Esophagus mucosa (tissue), 1 donor: Measurements from ENCODE around the gene RBP3. TPM values are rescaled to one million over a fixed set of nuclear protein-coding genes. Genes with fewer than 3 reads are reported as not detected.

Experiments used
- ATAC-seq: fragments of 200-7000 bp; cut with Tn5 transposase; one replicate; pipeline ENCODE4 v1.9.1; 2020
- total RNA-seq: library from RNA; stranded (reverse); gene quantifications from one replicate; pipeline ENCODE4 v1.2.4, GENCODE V29; 2023
- donor health status: DM: yes; HTN: yes; CAD: no.

RBP3 gene
- total RNA-seq, 1 donor from 2014 or later = not detected

DNA sequence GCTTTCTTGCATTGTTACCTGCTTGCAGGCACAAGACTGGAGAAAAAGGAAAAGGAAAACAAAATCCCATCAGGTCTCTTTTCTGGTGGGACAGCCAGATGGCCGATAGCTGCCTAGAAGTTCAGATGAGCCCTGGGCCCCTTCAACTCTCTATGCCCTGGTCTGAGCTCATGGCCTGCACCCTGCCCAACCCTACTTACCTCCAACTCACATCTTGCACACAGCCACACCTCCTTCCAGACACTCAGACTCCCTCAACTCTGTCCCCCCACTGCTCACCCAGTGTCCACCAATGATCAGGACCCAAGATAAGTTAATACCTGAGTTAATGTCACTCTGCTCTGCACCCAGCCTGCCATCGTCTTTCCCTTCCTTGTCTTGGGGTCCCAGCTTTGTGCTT, 10.9 kb downstream of the RBP3 start:
- no peak for ATAC-seq

DNA sequence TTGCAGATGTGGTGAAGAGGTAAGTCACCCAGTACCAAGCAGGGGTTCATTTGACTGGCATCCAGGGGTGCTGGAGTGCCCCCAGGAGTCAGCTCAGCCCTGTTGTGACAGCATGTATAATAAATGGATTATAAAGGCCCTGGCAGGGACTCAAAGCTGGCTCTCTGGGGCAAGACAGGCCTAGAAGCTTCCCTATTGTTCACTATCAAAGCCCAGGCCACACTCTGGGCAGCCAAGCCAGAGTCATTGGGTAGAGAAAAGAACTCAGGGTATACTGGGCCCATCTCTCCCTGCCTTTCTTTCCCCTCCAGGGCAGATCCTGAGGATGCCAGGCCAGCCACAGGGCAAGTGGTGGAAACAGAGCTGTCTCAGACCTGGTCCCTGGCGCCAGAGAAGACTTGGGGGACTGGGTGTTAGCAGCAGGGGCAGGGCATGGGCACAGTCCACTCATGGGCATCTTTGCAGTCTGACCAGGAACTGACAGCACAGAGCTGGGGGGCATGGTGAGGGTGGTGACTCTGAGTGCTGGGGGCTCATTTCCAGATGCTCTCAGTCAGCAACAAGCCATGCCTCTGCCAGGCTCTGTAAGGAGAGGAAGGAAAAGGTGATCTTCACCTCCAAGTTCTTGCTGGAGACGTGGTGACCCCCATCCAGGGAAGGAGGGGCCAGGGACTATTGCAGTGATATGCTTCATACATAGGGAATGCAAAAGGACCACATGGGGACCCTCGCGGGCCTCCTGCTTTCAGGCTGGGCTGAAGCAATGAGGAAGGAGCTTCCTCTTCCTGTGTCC, 11.7 kb downstream of the RBP3 start:
- no peak for ATAC-seq

- peak; percentile 65 for ATAC-seq
These were observed 12.4 kb downstream of the RBP3 start for GRCh38 chr10:47360419-47361040.

- ATAC-seq = peak; percentile 34
These were observed 13.1 kb downstream of the RBP3 start for GRCh38 chr10:47361293-47361692.

DNA sequence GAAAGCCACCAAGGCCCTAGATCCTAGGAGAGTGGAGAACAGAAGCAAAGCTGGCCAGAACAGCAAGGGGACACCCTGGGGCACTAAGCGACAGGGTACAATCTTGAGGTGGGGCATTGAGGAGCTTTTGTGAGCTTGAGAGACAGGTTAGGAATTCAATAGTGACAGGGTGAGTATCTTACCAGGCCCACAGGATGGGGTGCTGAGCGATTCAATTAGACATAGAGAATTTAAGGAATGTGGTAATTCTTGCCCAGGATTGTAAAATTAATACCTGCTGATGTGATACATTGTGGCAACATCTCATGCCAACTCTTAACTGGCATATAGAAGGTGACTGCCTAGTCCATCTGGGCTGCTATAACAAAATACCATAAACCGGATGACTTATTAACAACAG, 14.0 kb downstream of the RBP3 start:
- no peak for ATAC-seq

- no peak for ATAC-seq
These were observed 15.6 kb downstream of the RBP3 start for GRCh38 chr10:47363781-47364180.

DNA sequence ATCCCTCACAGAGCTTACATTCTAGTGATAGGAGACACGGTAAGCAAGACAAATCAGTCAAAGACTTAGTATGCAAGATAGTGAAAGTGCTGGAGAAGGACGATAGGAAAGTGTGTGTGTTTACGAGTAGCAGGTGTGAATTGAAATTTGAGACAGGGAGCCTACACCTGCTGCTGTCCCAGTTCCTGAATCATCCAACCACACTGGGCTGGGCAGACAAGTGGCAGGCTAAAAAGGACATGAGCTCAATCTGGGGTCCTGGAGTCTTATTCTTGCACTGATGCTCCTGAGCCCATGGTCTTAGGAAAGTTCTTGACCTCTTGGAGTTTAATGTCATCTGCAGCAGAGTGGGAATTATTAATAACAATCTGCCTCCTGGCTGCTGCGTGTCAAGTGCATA, 16.2 kb downstream of the RBP3 start:
- no peak for ATAC-seq

DNA sequence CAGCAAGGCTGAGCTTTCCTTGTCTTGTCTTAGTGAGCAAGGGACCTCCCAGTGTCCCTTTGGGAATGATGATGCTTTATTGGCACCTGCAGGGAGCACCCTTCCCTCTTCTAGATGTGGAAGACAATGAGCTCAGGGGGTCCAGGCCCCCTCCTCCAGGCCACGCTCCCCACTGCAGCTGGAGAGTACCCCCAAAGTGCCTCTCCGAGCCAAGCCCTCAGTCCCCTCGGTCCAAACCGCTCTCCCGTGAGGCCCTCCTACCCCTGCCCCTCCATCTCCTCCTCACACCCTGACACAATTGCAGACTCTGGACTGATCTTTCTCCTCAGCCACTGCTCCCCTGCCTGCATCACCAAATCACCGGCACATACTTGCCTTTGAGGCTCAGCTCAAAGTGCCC, 16.7 kb downstream of the RBP3 start:
- ATAC-seq = no peak

GRCh38 chr10:47365431-47366180, 17.4 kb downstream of the RBP3 start:
- ATAC-seq = no peak

GRCh38 chr10:47366181-47366631, 18.0 kb downstream of the RBP3 start:
- no peak for ATAC-seq

GRCh38 chr10:47366731-47367460, 18.7 kb downstream of the RBP3 start:
- ATAC-seq = no peak

- ATAC-seq = no peak
These were observed 19.5 kb downstream of the RBP3 start for GRCh38 chr10:47367646-47368045.

DNA sequence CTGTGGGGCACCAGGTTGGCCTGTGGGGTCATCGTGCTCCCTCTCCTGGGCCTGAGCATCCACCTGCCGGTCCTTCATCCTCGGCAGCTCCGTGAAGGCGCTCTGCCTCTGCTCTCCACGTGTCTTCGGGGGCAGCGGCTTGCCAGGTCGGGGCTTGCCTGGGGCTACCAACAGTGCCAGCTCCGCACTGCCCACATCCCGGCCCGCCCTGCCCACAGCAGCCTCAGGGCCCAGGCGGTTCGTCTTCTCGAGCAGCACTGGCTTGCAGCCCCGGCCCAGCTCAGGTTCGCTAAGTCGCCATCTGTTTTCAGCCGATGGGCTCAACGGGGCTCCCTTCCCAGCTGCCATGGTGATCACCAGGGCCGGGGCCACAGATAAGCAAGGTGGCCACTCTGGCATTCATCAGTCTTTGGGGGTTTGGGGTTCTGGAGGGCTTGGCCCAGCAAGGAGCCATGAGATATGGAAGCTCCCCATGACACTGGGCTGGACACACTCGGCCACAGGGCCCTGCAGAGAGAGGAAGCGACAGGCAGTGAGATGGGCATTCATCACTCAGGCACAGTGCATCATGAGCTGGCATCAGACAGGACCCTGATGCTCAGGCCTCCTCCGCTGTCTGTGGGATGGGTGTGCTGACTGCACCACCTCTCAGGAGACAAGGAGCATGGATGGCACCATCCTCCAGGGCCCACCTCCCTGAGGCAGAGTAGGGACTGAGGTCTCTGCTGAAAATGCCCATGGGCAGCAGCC, 20.4 kb downstream of the RBP3 start:
- no peak for ATAC-seq

DNA sequence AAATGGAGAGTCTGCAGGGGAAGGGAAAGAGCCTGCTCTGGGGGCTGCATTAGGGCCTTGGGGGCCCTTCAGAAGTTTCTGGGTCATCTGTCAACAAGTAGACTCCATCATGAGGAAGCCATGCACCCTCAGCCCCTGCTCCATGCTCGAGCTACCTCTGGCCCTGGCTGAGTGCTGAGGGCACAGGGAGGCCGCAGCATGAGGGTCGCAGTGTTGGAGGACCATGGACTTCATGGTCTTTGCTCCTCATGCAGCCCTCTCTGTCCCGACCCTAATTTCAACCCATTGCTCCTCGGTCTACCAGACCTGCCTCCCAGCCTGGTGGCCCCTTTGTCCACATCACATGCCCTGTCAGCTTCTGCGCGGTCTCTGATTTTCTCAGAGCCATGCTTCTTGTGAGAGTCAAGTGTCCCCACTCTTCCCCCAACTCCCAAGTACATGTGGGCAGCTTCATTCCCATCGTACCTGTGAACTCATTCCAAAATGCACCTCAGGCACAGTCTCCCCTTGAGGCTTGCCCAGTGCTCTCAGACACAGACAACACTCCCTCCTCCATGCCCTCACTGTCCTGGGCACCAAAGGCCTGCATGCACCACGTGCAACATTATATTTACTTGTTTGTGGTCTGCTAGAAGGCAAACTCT, 21.2 kb downstream of the RBP3 start:
- ATAC-seq = no peak

GRCh38 chr10:47370015-47370767, 22.0 kb downstream of the RBP3 start:
- no peak for ATAC-seq

DNA sequence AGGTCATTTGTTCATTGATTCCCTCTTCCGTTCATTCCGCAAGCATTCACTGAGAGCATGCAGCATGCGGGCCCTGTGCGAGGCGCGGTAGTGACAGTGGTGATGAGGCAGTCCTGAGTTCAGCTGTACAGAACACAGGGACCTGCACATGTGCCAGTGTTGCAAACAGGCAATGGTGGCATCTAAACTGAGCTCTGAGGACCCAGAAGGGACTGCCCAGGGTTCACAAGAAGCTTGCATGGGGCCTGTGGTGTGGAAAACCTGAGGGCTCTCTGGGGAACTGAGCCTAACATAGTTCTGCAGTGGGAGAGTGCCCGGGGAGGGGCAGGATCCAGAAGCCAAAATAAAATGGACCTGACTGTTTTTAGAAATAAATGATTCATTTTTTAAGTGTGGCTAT, 22.7 kb downstream of the RBP3 start:
- no peak for ATAC-seq

- ATAC-seq = no peak
These were observed 23.7 kb downstream of the RBP3 start for GRCh38 chr10:47371629-47372485.

DNA sequence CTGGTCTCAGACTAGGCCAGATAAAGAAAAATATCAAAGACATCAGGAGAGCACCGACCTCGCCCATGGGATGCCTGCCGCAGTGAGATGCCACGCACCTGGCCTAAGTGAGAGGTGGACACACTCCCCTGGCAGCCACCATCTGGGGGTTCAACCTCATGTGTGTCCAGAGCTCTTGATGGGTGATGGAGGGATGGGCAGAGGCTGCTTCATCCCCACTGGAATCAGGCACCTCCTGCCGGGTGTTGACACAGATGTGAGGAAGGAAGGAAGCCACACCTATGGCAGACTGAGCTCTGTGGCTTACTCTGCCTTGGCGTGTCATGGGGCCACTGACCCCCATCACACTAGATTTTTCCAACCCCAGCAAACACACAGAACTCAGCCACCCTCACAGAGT, 24.6 kb downstream of the RBP3 start:
- ATAC-seq = no peak

- no peak for ATAC-seq
These were observed 26.7 kb downstream of the RBP3 start for GRCh38 chr10:47374611-47375536.
